PC-3 (cell line): ENCODE data around the gene ARNT2.

Experiments used
- EZH2phosphoT487 ChIP-seq: fragments of 300-600 bp; sonication (generic); IDR thresholded peaks from 2 replicates; pipeline ENCODE4 v1.6.1; 2018; ENCODE audit warnings: mild to moderate bottlenecking, antibody characterized with exemption, low read length, borderline replicate concordance
- TF ChIP-seq, protein P1 (sequence below): fragments of 300-600 bp; sonication (generic); conservative IDR thresholded peaks from 2 replicates; pipeline ENCODE4 v1.5.1; 2017; ENCODE audit warnings: antibody characterized with exemption, low read depth, mild to moderate bottlenecking, low read length

DNA sequence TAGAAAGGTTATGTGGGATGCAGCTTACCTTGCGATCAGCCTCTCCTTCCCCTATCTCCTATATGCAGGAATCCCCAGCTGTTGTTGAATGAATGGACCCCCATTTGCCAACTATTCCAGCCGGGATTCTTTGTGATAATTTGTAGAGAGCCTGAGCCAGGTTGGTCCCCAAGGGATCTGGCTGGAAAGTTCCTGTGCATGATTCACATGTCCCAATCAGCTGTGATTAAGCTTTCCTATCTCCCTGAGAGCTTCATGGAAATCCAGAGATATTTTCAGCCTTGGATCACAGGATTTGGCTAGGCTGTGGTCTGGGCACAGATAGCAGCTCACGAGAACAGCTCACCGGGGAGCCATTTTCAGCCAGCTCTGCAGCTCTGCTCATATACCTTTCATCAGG lies 76.7 kb downstream of the ARNT2 start:
- TF ChIP-seq, protein P1, sequence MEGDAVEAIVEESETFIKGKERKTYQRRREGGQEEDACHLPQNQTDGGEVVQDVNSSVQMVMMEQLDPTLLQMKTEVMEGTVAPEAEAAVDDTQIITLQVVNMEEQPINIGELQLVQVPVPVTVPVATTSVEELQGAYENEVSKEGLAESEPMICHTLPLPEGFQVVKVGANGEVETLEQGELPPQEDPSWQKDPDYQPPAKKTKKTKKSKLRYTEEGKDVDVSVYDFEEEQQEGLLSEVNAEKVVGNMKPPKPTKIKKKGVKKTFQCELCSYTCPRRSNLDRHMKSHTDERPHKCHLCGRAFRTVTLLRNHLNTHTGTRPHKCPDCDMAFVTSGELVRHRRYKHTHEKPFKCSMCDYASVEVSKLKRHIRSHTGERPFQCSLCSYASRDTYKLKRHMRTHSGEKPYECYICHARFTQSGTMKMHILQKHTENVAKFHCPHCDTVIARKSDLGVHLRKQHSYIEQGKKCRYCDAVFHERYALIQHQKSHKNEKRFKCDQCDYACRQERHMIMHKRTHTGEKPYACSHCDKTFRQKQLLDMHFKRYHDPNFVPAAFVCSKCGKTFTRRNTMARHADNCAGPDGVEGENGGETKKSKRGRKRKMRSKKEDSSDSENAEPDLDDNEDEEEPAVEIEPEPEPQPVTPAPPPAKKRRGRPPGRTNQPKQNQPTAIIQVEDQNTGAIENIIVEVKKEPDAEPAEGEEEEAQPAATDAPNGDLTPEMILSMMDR: no peak
- no peak for TF ChIP-seq EZH2phosphoT487
